ENCODE data around the gene RNF2.

- TF ChIP-seq POLR2A (IDR thresholded peaks at IDR 0.05) (no peak), CTCF (IDR thresholded peaks at IDR 0.05) (no peak), EP300 (IDR thresholded peaks at IDR 0.05) (no peak), POLR2AphosphoS5 (IDR thresholded peaks at IDR 0.05) (no peak)
Measured at GRCh38 chr1:185151215-185151614, 105.9 kb downstream of the RNF2 start.
